ENCODE results near the gene FGD6. TPM values are rescaled to one million over a fixed set of nuclear protein-coding genes. Genes with fewer than 3 reads are reported as not detected.
A peak's percentile ranks its signal among the peaks of the same experiment; 100 is the strongest.

Gene FGD6
- 10 to 100 TPM; 40.2 to 56.6 (median 50.4) TPM for total RNA-seq
- 1 to 10 TPM; 4.2 to 6.2 (median 5.3) TPM for polyA plus RNA-seq

DNA sequence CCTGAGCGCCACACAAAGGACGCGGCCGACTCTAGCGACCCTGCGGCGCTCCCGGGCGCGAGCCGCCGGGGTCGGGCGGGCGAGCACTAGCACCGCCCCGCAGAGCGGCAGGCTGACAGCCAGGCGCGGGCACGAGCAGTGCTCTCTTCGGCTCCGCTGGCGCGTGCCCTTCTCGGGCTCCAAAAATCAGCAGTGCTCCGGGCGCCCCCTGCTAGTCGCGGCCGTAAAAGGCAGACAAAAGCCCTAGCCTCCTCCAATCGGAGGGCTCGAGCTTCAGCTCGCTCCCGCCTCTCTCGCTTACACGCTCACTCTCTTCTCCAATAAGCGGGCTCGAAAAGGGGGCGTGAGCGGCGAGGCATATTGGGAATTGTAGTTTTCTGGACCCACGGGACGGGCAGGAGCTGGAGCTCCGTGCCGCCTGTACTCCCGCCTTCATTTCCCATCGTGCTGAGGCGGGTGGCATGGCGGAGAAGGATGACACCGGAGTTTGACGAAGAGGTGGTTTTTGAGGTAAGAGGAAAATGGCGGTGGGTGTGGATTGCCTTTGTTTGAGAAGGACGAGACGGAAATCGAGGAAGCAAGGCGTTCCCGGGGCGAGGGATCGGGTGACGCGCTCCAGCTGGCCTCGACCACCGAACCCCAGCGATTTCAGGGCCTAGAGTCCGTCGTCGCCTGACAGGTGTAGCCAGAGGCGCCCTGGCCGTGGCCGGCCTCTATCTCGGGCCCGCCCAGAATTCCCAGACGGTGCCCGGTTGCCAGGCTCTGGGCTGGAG, at the start of gene FGD6, which contains the start of gene VEZT:
Gene FGD6, minus strand, starts transcription at position 91 of the 773 bp plus-strand sequence. CDS start 227 bp downstream, outside the sequence.
Gene VEZT, plus strand, starts transcription at position 431 of the 773 bp plus-strand sequence. Its CDS starts 44 bp downstream, at position 475.
- Histone ChIP-seq H3K4me1 (peaks cover 0 to 76% (median 41%) of the 10 kb centered on the region in 4 donors), H3K36me3 (no peaks in the 10 kb centered on the region), H3K27me3 (no peaks in the 10 kb centered on the region), H3K27ac (peak within 1 kb of the TSS; percentile 92 to 97 (median 96)), H3K9me3 (no peaks in the 10 kb centered on the region), H3K4me3 (peak within 1 kb of the TSS; percentile 66 to 79 (median 75))
- no peak for TF ChIP-seq EP300 (IDR thresholded peaks at IDR 0.05)
- TF ChIP-seq, protein P1, sequence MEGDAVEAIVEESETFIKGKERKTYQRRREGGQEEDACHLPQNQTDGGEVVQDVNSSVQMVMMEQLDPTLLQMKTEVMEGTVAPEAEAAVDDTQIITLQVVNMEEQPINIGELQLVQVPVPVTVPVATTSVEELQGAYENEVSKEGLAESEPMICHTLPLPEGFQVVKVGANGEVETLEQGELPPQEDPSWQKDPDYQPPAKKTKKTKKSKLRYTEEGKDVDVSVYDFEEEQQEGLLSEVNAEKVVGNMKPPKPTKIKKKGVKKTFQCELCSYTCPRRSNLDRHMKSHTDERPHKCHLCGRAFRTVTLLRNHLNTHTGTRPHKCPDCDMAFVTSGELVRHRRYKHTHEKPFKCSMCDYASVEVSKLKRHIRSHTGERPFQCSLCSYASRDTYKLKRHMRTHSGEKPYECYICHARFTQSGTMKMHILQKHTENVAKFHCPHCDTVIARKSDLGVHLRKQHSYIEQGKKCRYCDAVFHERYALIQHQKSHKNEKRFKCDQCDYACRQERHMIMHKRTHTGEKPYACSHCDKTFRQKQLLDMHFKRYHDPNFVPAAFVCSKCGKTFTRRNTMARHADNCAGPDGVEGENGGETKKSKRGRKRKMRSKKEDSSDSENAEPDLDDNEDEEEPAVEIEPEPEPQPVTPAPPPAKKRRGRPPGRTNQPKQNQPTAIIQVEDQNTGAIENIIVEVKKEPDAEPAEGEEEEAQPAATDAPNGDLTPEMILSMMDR (IDR thresholded peaks at IDR 0.05): peak in 2 of 4 experiments; percentile 25 to 34
- TF ChIP-seq POLR2AphosphoS5 (IDR thresholded peaks at IDR 0.05): peak; percentile 87 to 93 (median 91)
- TF ChIP-seq POLR2A (IDR thresholded peaks at IDR 0.05): peak; percentile 72 to 79
- 0% methylated on average over 75 of the region's 75 CpGs for WGBS, 2 donors
- DNase-seq: peak; percentile 100
- intact Hi-C loops (cut with DNase I): loop anchor here (1.0 to 10.0 kb wide), 5 partner anchors 45 to 1017 kb away; no protein-coding TSS in a partner anchor

DNA sequence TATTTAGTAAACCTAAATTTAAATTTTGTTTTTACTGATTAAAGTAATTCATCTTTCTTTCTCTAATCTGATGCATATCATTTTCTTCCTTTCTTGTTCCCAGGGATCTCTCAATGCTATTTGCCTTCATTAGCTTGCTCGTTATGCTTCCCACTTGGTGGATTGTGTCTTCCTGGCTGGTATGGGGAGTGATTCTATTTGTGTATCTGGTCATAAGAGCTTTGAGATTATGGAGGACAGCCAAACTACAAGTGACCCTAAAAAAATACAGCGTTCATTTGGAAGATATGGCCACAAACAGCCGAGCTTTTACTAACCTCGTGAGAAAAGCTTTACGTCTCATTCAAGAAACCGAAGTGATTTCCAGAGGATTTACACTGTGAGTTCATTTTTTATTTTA, 49.0 kb upstream of the FGD6 start:
- Histone ChIP-seq H3K4me1 (peaks cover 0 to 6% (median 0%) of the 10 kb centered on the region in 4 donors), H3K4me3 (no peak overlapping the region), H3K27me3 (no peaks in the 10 kb centered on the region), H3K27ac (no peak overlapping the region), H3K9me3 (no peaks in the 10 kb centered on the region), H3K36me3 (peaks cover 0 to 71% (median 4%) of the 10 kb centered on the region in 4 donors)
- TF ChIP-seq, protein P1 (IDR thresholded peaks at IDR 0.05): no peak
- no peak for TF ChIP-seq POLR2AphosphoS5 (IDR thresholded peaks at IDR 0.05)
- TF ChIP-seq EP300 (IDR thresholded peaks at IDR 0.05): no peak
- TF ChIP-seq POLR2A (IDR thresholded peaks at IDR 0.05): no peak
- 95 to 96% methylated on average over 6 of the region's 6 CpGs for WGBS, 2 donors
- intact Hi-C loops (cut with DNase I): no loop called here
- DNase-seq: no peak

DNA sequence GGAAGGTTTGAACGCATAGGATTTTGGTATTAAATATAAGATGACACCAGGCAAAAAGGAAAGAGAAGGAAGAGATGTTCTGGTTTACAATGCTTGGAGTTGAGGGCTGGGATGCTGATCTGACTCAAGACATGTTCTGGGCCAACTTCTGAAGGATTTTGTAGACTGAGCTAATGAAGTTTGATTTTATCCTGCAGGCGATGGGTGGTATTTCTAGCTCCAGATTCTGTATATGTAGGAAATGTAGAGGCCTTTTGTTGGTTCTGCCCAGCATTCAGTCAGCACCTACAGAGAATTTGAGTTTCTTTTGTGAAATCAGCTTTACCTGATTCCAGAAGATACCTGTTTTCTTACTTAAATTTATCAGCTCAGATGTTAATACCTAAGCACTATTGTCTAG, 48.5 kb upstream of the FGD6 start:
- WGBS, 2 donors: 98% methylated on average over 2 of the region's 2 CpGs
- no peaks in the 10 kb centered on the region for H3K27me3 ChIP-seq
- peaks cover 0 to 6% (median 0%) of the 10 kb centered on the region in 4 donors for H3K4me1 ChIP-seq
- no peak overlapping the region for H3K4me3 ChIP-seq
- no peak overlapping the region for H3K27ac ChIP-seq
- H3K36me3 ChIP-seq: peaks cover 0 to 69% (median 4%) of the 10 kb centered on the region in 4 donors
- intact Hi-C loops (cut with DNase I): no loop called here
- H3K9me3 ChIP-seq: no peaks in the 10 kb centered on the region
- DNase-seq: no peak
- TF ChIP-seq POLR2AphosphoS5 (IDR thresholded peaks at IDR 0.05) (no peak), POLR2A (IDR thresholded peaks at IDR 0.05) (no peak), EP300 (IDR thresholded peaks at IDR 0.05) (no peak)
- TF ChIP-seq, protein P1 (IDR thresholded peaks at IDR 0.05): no peak

DNA sequence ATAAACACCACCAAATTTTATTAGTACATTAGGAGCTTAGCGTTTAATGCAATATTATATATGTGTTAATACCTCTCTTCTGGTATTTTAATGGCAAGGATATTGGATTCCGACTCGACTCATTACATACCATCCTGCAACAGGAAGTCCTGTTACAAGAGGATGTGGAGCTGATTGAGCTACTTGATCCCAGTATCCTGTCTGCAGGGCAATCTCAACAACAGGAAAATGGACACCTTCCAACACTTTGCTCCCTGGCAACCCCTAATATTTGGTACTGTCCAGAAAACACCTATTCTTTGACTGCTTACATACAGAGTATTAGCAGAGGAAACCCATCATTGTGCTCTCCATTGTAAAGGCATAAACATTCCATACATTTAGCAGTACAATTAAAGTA, 45.5 kb upstream of the FGD6 start:
- H3K36me3 ChIP-seq: peaks cover 0 to 55% (median 7%) of the 10 kb centered on the region in 4 donors
- WGBS, 2 donors: 83 to 92% methylated on average over 3 of the region's 3 CpGs
- peaks cover 0 to 9% (median 6%) of the 10 kb centered on the region in 4 donors for H3K4me1 ChIP-seq
- TF ChIP-seq EP300 (IDR thresholded peaks at IDR 0.05): no peak
- TF ChIP-seq POLR2AphosphoS5 (IDR thresholded peaks at IDR 0.05): no peak
- no peak for TF ChIP-seq POLR2A (IDR thresholded peaks at IDR 0.05)
- TF ChIP-seq, protein P1 (IDR thresholded peaks at IDR 0.05): no peak
- H3K4me3 ChIP-seq: no peak overlapping the region
- H3K9me3 ChIP-seq: no peaks in the 10 kb centered on the region
- intact Hi-C loops (cut with DNase I): no loop called here
- DNase-seq: no peak
- H3K27ac ChIP-seq: no peak overlapping the region
- no peaks in the 10 kb centered on the region for H3K27me3 ChIP-seq

Measured in sigmoid colon (tissue), 7 donors.